Superior temporal gyrus (tissue), 1 donor: ENCODE data around the gene RUNX3.
"Not testable (repeated sequence)": the region's sequence is repeated elsewhere in the genome, so short reads cannot be mapped to it uniquely, and the experiment has no call there.

Source experiments
- DNase-seq: peaks from one replicate; pipeline ENCODE4 v3.0.0-alpha.2; 2016; ENCODE audit errors: extremely low spot score

Gene RUNX3

DNA sequence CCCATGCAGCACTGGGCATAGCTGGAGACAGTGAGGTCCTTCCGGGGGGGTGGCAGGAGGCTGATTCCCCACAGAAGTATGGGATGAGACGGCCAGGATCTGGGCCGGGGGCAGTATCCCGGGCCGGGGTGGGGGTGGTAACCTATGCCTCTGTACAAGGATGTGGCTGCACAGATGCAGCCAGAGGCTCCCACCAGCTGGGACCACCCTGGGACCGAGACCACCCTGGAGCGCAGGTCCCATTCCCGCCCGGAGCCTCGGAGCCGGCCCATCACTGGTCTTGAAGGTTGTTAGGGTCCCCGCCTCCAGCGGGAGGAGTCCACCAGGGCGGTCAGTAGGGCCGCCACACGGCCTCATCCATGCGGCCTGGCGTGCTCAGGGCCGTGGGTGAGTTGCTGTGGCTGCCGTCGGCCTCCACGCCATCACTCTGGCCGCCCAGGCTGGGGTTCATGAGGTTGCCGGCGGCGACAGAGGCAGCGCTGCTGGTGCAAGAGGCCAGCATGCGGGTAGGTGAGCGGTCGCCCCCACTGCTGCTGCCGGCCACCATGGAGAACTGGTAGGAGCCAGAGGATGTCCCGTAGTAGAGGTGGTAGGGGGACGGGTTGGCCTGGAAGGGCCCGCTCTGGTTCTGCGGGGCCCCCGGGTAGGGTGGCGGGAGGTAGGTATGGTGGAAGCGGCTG lies 28.1 kb downstream of the RUNX3 start:
- no peak for DNase-seq

DNA sequence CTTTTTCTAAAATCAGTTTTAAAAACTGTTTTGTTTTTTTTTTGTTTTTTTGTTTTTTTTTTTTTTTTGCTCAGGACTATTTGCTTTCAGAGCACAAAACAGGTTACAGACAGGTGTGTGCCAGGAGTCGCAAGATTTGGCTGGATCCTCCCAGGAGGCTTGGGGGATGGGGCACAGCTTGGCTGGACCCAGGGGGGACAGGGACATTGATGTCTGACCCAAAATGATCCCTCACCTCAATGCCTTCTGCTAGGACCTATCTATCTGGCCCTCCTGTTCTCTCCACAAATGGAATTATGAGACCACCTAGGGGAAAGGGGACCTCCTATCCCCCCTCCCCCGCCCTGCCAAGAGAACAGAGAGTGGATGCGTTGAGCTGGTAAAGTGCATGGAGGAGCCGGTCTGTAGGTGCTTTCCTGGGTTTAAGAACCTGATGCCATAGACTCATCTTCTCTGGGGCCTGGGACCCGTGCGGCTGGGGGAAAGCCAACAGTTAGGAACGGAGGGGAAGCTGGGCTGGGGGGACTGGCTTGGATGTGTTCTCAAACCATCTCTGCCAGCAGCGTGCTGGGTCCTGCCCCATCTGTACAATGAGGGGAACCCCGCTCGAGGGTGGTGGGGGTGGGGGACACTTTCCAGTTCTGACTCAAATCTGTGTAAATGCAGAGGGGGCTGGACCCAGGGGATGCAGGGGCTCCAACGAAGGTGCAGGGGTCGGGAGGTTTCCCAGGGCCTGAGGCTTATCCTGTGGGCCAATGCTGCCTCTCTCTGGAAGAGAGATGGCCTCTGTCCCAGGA lies 28.9 kb downstream of the RUNX3 start:
- DNase-seq, result no peak

DNA sequence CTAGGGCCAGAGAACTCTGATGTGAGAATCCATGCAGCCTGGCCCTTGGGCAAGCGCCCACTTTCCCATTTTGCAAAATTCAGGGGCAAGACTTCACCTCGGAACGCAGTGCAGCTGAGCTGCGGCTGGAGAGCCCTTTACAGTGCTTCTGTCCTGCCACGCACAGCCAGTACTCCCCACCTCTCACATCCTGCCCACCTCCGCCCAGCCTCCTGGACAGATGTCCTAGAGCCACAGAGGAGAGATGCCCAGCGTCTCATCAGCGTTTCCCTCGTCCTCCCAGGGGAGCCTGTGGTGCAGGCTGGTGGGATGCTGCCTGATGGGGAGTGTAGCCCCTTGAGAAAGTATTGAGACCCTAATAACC lies 29.6 kb downstream of the RUNX3 start:
- DNase-seq, result no peak

DNA sequence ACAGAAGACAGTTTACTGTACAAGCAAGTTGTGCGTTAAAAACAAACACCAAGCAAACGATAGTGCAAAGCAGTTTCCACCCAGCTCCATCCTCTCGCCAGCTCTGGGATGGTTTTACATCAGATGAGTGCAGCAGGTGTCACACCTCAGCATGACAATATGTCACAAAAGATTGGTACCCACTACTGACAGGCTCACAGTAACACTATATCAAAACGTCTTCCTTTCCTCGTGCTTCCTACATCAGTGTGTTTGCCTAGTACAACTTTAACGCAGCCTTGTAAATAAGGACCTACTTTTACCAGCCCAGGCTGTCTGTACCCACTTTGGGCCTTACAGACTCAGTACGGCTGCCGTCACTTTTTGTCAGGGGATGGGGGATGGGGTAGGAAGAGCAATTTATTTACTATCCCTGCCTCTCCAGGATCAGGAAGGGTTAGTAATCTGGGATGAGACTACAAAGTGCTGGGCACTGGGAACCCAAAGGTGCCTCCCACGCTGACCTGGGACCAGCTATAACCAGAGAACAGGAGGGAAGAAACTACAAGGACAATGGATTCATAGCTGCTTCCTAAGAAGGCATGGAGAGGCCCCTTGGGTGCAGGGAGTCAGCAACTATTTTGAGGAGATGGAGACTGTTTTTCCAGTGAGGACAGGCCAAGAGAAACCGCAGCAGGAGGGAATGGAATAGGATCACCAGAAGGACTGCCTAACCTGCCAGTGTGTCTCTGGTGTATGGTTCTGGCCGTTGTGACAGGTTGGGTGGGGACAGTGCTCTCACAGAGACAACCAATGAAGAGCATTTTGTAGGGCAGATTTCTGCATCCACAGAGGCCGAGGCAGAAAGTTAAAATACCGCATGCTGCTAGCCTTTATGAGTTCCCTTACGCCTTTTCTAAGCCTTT lies 30.2 kb downstream of the RUNX3 start:
- no peak for DNase-seq

DNA sequence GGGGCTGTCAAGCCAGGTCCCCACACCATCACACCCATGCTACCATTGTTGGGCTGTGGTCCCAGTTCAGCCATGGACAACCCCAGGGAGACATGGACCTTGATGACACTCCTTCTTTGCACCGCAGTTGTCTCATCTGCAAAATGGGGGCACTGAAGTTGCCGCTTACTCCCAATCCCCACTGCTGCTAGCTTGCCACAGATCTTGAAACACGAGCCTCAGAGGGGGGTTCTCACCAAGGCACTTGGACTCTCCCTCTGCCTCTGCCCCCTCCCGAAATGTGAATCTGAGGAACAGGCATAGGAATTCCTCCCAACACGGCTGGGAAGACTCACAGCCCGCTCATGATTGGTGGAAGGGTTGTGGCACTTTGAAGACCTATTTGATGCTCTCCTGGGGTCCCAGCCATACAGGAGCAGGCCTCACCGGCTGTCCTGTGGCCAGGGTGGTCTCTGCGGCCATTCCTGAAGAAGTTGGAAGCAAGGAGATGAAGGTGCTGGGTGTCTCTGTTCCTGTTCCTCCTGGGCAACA lies 31.1 kb downstream of the RUNX3 start:
- DNase-seq, result no peak

DNA sequence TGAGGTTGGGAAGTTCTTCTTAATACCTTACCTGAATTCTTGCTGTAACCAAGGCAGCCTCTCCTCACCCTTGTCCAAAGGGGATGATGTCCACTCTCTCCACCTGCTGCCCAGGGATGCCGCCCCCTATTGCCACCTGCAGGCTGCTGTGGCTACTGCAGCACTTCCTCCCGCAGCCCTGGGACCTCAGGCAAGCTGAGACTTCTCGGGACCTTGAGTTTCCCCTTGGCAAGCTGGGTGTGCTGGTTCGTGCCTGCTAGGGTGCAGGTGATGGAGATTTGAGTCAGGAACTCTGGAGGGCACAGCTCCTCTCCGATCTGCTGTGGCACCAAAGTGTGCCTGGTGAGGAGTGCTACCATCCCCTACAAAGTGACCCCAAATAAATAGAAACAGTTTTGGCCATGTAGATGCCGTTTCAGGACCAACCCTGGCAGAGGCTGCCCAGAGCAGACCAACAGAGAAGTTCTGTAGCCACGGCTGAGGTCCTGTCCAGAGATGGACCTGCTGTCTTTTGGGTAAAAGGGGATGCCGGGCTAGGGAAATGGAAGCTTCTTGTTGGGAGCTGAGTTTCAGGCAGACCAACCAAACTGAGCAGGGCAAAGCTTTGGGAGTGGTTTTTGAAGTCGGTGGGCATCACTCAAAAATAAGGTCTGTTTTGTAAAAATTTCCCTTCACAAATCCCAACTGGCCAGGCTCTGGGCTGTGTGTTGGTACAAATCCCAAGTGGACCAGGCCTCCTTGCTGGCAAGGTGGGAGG lies 31.7 kb downstream of the RUNX3 start:
- peak; percentile 21 for DNase-seq

DNA sequence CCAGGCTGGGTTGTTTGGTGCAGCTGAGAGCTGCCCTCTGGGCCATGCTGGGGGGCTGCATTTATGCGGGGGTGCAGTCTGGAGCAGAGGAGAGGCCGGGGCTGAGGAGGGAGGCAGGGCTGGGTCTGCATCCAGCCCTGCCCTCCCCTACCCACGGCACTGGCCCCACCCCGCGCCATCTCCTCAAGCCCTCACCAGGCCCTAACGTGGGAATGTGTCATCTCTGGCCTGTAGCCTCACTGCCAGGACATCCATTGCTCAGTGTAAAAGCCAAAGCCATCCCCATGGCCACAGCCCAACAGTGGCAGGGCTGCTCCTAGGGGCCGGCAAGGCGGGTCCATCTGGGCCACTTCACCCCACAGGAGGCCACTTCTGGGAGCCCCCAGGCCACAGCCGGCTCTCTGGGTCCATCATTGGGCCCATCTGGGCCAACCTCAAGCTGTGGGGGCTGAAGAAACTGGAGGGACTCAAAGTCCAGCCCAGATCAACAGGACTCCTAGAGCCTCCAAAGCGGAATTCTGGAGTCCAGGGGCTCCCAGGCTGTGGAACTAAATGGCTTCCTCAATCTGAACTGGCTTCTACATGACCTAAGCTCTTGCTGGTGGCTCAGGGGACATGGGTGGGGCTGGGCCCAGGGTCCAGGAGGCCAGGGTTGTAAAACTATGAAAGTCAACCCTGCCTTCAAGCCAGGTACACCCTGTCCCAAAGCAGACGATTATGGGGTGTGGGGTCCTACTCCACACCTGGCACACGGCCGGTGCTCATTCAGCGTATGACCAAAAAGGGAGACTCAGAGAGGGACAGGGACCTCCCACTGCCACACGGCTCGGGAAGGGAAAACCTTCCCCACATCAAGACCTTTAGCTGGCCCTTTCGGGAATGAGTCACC lies 32.6 kb downstream of the RUNX3 start:
- DNase-seq, result no peak

GRCh38 chr1:24896596-24897262 lies 33.3 kb downstream of the RUNX3 start:
- no peak for DNase-seq

GRCh38 chr1:24896176-24896575 lies 33.9 kb downstream of the RUNX3 start:
- DNase-seq, result no peak

- no peak for DNase-seq
Measured at GRCh38 chr1:24895511-24895910, 34.6 kb downstream of the RUNX3 start.

- no peak for DNase-seq
Measured at GRCh38 chr1:24894002-24894401, 36.1 kb downstream of the RUNX3 start.

DNA sequence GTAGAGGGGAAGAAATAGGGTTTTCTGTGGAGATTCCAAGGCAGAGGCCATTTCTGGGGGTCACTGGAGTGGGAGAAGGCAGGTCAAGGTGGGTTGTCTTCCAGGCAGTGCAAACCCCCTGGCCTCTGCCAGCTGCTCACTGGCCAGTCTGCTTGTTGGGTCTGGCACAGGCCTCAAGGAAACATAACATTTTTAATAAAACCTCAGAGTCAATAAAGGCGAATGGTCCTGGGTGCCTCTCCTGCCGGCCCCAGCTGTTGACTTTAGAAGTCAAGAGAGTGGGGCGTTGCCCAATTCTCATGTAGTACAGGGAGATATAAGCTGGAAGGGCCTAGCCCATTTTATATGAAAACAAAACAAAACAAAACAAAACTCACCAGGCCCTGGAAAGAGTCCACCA lies 36.6 kb downstream of the RUNX3 start:
- no peak for DNase-seq

DNA sequence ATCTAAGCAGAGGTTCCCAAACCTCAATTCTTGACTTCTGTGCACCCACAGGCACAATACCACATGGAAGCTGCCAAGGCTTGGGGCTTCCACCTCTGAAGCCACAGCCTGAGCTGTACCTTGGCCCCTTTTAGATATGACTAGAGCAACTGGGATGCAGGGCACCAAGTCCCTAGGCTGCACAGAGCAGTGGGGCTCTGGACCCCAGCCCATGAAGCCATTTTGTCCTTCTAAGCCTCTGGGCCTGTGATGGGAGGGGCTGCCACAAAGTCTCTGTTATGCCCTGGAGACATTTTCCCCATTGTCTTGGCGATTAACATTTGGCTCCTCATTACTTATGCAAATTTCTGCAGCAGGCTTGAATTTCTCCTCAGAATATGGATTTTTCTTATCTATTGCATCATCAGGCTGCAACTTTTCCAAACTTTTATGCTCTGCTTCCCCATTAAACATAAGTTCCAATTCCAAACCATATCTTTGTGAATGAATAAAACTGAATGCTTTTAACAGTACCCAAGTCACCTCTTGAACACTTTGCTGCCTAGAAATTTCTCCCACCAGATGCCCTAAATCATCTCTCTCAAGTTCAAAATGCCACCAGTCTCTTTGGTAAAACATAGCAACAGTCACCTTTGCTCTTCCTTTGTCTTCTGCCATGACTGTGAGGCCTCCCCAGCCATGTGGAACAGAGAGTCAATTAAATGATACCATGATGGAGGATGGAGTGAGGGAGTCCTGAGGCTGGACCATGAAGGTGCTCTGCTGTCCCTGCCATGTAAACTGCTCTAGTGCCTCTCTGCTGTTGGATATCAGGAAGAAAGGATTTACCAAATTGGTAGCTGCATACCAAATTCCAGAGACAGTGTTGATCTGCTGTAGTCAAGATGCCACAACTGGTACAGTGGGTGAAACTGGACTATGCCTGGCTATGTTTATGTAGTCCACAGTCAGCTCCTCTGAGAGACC lies 37.6 kb downstream of the RUNX3 start:
- no peak for DNase-seq

DNA sequence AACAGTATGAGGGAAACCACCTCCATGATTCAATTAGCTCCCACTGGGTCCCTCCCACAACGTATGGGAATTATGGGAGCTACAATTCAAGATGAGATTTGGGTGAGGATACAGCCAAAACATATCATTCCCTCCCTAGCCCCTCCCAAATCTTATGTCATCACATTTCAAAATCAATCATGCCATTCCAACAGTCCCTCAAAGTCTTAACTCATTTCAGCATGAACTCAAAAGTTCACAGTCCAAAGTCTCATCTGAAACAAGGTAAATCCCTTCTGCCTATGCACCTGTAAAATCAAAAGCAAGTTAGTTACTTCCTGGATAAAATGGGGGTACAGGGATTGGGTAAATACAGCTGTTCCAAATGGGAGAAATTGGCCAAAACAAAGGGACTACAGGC lies 38.7 kb downstream of the RUNX3 start:
- DNase-seq, result not testable (repeated sequence)

DNA sequence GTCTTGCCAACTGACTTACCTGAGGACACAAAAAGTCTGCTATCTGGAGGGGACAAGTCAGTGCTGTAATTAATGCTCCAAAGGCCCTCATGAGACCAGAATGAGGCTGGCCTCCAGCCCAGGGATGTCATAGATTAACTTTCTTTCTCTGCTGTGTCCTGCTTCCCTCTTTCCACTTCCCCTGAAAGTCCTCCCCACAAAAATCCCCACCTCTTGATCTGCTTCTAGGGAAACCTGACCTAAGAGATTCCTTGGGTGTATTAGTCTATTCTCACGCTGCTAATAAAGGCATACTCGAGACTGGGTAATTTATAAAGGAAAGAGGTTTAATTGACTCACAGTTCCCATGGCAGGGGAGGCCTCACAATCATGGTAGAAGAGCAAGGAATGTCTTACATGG lies 39.2 kb downstream of the RUNX3 start:
- no peak for DNase-seq

DNA sequence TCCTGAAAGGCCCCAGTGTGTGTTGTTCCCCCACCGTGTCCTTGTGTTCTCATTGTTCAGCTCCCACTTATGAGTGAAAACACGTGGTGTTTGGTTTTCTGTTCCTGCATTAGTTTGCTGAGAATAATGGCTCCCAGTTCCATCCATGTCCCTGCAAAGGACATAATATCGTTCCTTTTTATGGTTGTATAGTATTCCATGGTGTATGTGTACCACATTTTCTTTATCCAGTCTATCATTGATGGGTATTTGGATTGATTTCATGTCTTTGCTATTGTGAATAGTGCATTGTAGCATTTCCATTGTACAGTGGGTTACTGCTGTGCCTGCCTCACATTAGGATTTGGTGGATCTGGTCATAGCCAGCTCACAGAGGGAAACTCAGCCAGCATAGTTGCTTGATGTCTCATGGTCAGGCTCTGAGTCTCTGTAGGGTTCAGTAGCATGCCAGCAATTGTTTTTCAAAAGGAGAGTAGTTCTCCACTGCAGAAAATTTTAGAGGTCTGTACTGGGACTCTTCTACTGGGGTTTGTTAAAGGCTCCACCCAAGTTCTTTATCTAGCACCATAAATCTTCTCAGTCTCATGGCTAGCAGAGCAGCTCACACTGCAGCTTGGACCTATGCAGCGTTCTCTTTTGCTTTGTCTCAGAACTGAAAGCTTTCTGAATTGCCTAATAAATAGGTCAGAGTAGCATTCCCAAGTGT lies 41.0 kb downstream of the RUNX3 start:
- DNase-seq, result no peak

GRCh38 chr1:24888061-24888970 lies 41.8 kb downstream of the RUNX3 start:
- DNase-seq, result no peak
